H9 (cell line): Measurements from ENCODE around the gene ACOXL. TPM values are rescaled to one million over a fixed set of nuclear protein-coding genes. Genes with fewer than 3 reads are reported as not detected.

Experiments
- DNase-seq: peaks from one replicate; pipeline ENCODE4 v3.0.0-alpha.2; 2017
- H2AFZ ChIP-seq: one replicate; pipeline ENCODE4 v1.6.1; 2013; ENCODE audit warnings: mild to moderate bottlenecking, low read length, control low read depth, moderate library complexity
- H2AK5ac ChIP-seq: 2 replicates; pipeline ENCODE4 v1.6.1; 2013; ENCODE audit warnings: low read length, control low read depth, mixed read lengths; ENCODE audit not compliant: insufficient read length
- H2BK120ac ChIP-seq: one replicate; pipeline ENCODE4 v1.6.1; 2013; ENCODE audit warnings: low read depth, mild to moderate bottlenecking, low read length, control low read depth, inconsistent platforms; ENCODE audit not compliant: poor library complexity, severe bottlenecking
- H2BK12ac ChIP-seq: 2 replicates; pipeline ENCODE4 v1.6.1; 2013; ENCODE audit warnings: low read length, control low read depth, mixed read lengths, low read depth; ENCODE audit not compliant: insufficient read length
- H2BK15ac ChIP-seq: 2 replicates; pipeline ENCODE4 v1.6.1; 2013; ENCODE audit warnings: low read depth, low read length, control low read depth
- H2BK20ac ChIP-seq: one replicate; pipeline ENCODE4 v1.6.1; 2013; ENCODE audit warnings: low read depth, mild to moderate bottlenecking, low read length, control low read depth, inconsistent platforms; ENCODE audit not compliant: poor library complexity, severe bottlenecking
- H2BK5ac ChIP-seq: 2 replicates; pipeline ENCODE4 v1.6.1; 2013; ENCODE audit warnings: low read length, control low read depth, mixed read lengths; ENCODE audit not compliant: insufficient read length
- H3K14ac ChIP-seq: 2 replicates; pipeline ENCODE4 v1.6.1; 2013; ENCODE audit warnings: low read length, control low read depth; ENCODE audit not compliant: insufficient read depth
- H3K18ac ChIP-seq: 2 replicates; pipeline ENCODE4 v1.6.1; 2013; ENCODE audit warnings: low read depth, mild to moderate bottlenecking, mixed read lengths, low read length, control low read depth; ENCODE audit not compliant: insufficient read length
- H3K23ac ChIP-seq: 2 replicates; pipeline ENCODE4 v1.6.1; 2013; ENCODE audit warnings: low read length, control low read depth, mixed read lengths, low read depth; ENCODE audit not compliant: insufficient read length
- H3K23me2 ChIP-seq: 2 replicates; pipeline ENCODE4 v1.6.1; 2013; ENCODE audit warnings: low read depth, mild to moderate bottlenecking, mixed read lengths, low read length, control low read depth; ENCODE audit not compliant: insufficient read length, poor library complexity, severe bottlenecking
- H3K27ac ChIP-seq: 2 replicates; pipeline ENCODE4 v1.5.1; 2013; ENCODE audit warnings: low read length, control low read depth, mixed read lengths, low read depth; ENCODE audit not compliant: insufficient read length
- H3K27me3 ChIP-seq: 2 replicates; pipeline ENCODE4 v1.6.1; 2013; ENCODE audit warnings: low read length, control low read depth, inconsistent platforms; ENCODE audit not compliant: insufficient read depth
- H3K4ac ChIP-seq: 2 replicates; pipeline ENCODE4 v1.6.1; 2013; ENCODE audit warnings: low read depth, mild to moderate bottlenecking, control low read depth, inconsistent platforms, low read length, moderate library complexity
- H3K4me1 ChIP-seq: 2 replicates; pipeline ENCODE4 v1.6.1; 2013; ENCODE audit warnings: low read length, control low read depth, inconsistent platforms; ENCODE audit not compliant: insufficient read depth
- H3K4me2 ChIP-seq: 2 replicates; pipeline ENCODE4 v1.6.1; 2013; ENCODE audit warnings: low read length, control low read depth, mixed read lengths; ENCODE audit not compliant: insufficient read length, insufficient read depth
- H3K56ac ChIP-seq: 2 replicates; pipeline ENCODE4 v1.6.1; 2013; ENCODE audit warnings: low read depth, mild to moderate bottlenecking, mixed read lengths, low read length, control low read depth; ENCODE audit not compliant: insufficient read length
- H3K79me1 ChIP-seq: 2 replicates; pipeline ENCODE4 v1.6.1; 2013; ENCODE audit warnings: low read depth, mild to moderate bottlenecking, moderate library complexity, low read length, control low read depth, inconsistent platforms; ENCODE audit not compliant: insufficient read depth, poor library complexity, severe bottlenecking
- H3K79me2 ChIP-seq: 2 replicates; pipeline ENCODE4 v1.6.1; 2013; ENCODE audit warnings: low read length, control low read depth, inconsistent platforms; ENCODE audit not compliant: insufficient read depth
- H3K9ac ChIP-seq: 2 replicates; pipeline ENCODE4 v1.6.1; 2013; ENCODE audit warnings: low read length, control low read depth, mixed read lengths; ENCODE audit not compliant: insufficient read length; ENCODE audit errors: extremely low read depth
- H3K9me3 ChIP-seq: one replicate; pipeline ENCODE4 v1.6.1; 2013; ENCODE audit warnings: low read depth, low read length, inconsistent platforms; ENCODE audit not compliant: control insufficient read depth
- H3T11ph ChIP-seq: one replicate; pipeline ENCODE4 v1.6.1; 2013; ENCODE audit warnings: mild to moderate bottlenecking, low read length, control low read depth, inconsistent platforms
- H4K20me1 ChIP-seq: one replicate; pipeline ENCODE4 v1.6.1; 2013; ENCODE audit not compliant: control insufficient read depth, insufficient read length, insufficient read depth
- H4K5ac ChIP-seq: 2 replicates; pipeline ENCODE4 v1.6.1; 2013; ENCODE audit warnings: low read depth, mild to moderate bottlenecking, mixed read lengths, low read length, control low read depth; ENCODE audit not compliant: insufficient read length
- H4K8ac ChIP-seq: replicated peaks from 2 replicates; pipeline ENCODE4 v1.6.1; 2013; ENCODE audit warnings: low read length, control low read depth, mixed read lengths, low read depth; ENCODE audit not compliant: insufficient read length
- H4K91ac ChIP-seq: 2 replicates; pipeline ENCODE4 v1.6.1; 2013; ENCODE audit warnings: low read depth, mild to moderate bottlenecking, moderate library complexity, mixed read lengths, low read length, control low read depth; ENCODE audit not compliant: insufficient read length
- H3K27ac Mint-ChIP-seq, 3 experiments: 2 replicates in 2 of 3; 3 replicates in 1 of 3; pipeline ENCODE4 v1.8.0; 2020 to 2021; ENCODE audit warnings: mixed read lengths in 3 of 3, mild to moderate bottlenecking in 1 of 3, moderate library complexity in 1 of 3
- H3K27me3 Mint-ChIP-seq: 2 replicates; pipeline ENCODE4 v1.8.0; 2021; ENCODE audit warnings: low read depth, mild to moderate bottlenecking, moderate library complexity, mixed read lengths
- H3K36me3 Mint-ChIP-seq, 3 experiments: 2 replicates in 2 of 3; 3 replicates in 1 of 3; pipeline ENCODE4 v1.8.0; 2020 to 2021; ENCODE audit warnings: low read depth in 3 of 3, mixed read lengths in 3 of 3; ENCODE audit not compliant: insufficient read depth in 1 of 3
- H3K4me1 Mint-ChIP-seq, 2 experiments: 2 replicates each; pipeline ENCODE4 v1.8.0; 2020; ENCODE audit warnings: mixed read lengths in 2 of 2
- H3K4me3 Mint-ChIP-seq, 2 experiments: 2 replicates in 1 of 2; 3 replicates in 1 of 2; pipeline ENCODE4 v1.8.0; 2020 to 2021; ENCODE audit warnings: mild to moderate bottlenecking in 2 of 2, mixed read lengths in 2 of 2, moderate library complexity in 1 of 2
- H3K9me3 Mint-ChIP-seq, 2 experiments: 2 replicates in 1 of 2; 3 replicates in 1 of 2; pipeline ENCODE4 v1.8.0; 2020; ENCODE audit warnings: mild to moderate bottlenecking in 2 of 2, mixed read lengths in 2 of 2, moderate library complexity in 1 of 2
- WGBS: extraction: QIAGEN DNeasy Blood & Tissue Kit; methylation state at CpG from one replicate; pipeline ENCODE4 v1.1.7; 2013; ENCODE audit warnings: missing lambda C conversion rate, low lambda C conversion rate, mixed read lengths; ENCODE audit not compliant: insufficient read length; ENCODE audit errors: extremely low coverage; 5-methylcytosine and 5-hydroxymethylcytosine counted together
- total RNA-seq: library from RNA; stranded (reverse); gene quantifications from 2 replicates; pipeline ENCODE4 v1.2.1, GENCODE V29; 2021
- TF ChIP-seq, protein P1 (sequence below): fragments of 200-600 bp; sonication (generic); conservative IDR thresholded peaks from 3 replicates; pipeline ENCODE4 v1.8.0; 2021; ENCODE audit warnings: antibody characterized with exemption, mild to moderate bottlenecking

Gene ACOXL
- total RNA-seq, 1 experiment from 2014 or later: 37.6 TPM

GRCh38 chr2:110794951-110795350, 62.6 kb downstream of the ACOXL start:
- peaks cover 9 to 13% of the 10 kb centered on the region in 2 experiments for H3K4me1 Mint-ChIP-seq
- H3K9ac ChIP-seq: no peak overlapping the region

More at GRCh38 chr2:110794951-110795350, 62.6 kb downstream of the ACOXL start:
- peaks cover 10% of the 10 kb centered on the region for H3K9me3 ChIP-seq
- H3K27me3 ChIP-seq: no peaks in the 10 kb centered on the region
- H3K79me1 ChIP-seq: no peaks in the 10 kb centered on the region
- H4K8ac ChIP-seq: no peak overlapping the region
- WGBS: no CpG with 5 or more reads among the region's 8 CpGs
- TF ChIP-seq, protein P1, sequence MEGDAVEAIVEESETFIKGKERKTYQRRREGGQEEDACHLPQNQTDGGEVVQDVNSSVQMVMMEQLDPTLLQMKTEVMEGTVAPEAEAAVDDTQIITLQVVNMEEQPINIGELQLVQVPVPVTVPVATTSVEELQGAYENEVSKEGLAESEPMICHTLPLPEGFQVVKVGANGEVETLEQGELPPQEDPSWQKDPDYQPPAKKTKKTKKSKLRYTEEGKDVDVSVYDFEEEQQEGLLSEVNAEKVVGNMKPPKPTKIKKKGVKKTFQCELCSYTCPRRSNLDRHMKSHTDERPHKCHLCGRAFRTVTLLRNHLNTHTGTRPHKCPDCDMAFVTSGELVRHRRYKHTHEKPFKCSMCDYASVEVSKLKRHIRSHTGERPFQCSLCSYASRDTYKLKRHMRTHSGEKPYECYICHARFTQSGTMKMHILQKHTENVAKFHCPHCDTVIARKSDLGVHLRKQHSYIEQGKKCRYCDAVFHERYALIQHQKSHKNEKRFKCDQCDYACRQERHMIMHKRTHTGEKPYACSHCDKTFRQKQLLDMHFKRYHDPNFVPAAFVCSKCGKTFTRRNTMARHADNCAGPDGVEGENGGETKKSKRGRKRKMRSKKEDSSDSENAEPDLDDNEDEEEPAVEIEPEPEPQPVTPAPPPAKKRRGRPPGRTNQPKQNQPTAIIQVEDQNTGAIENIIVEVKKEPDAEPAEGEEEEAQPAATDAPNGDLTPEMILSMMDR: no peak
- peaks cover 0 to 2% of the 10 kb centered on the region in 2 experiments; a peak in 1 of 5 replicates for H3K9me3 Mint-ChIP-seq
- peaks cover 29 to 77% (median 65%) of the 10 kb centered on the region in 3 experiments for H3K36me3 Mint-ChIP-seq
- H3K4ac ChIP-seq: no peak overlapping the region
- H2AK5ac ChIP-seq: no peak overlapping the region
- H3K23me2 ChIP-seq: no peaks in the 10 kb centered on the region
- H2BK120ac ChIP-seq: no peak overlapping the region
- H3K4me1 ChIP-seq: no peaks in the 10 kb centered on the region
- H3K27ac ChIP-seq: no peak overlapping the region
- no peaks in the 10 kb centered on the region for H4K20me1 ChIP-seq
- H3K27ac Mint-ChIP-seq: peak overlapping the region in 2 of 3 experiments; percentile 12 to 20; a peak in 3 of 7 replicates
- H3K14ac ChIP-seq: no peak overlapping the region
- H2BK20ac ChIP-seq: no peak overlapping the region
- no peak overlapping the region for H2BK12ac ChIP-seq
- DNase-seq: no peak
- H4K91ac ChIP-seq: no peak overlapping the region
- H3K4me3 Mint-ChIP-seq: no peak overlapping the region
- no peaks in the 10 kb centered on the region for H3K27me3 Mint-ChIP-seq
- no peak overlapping the region for H2BK15ac ChIP-seq
- no peaks in the 10 kb centered on the region for H3K79me2 ChIP-seq
- H3K18ac ChIP-seq: no peak overlapping the region
- H3K4me2 ChIP-seq: no peak overlapping the region
- H4K5ac ChIP-seq: no peak overlapping the region
- no peak overlapping the region for H3K23ac ChIP-seq
- no peak overlapping the region for H2BK5ac ChIP-seq
- no peak overlapping the region for H2AFZ ChIP-seq
- H3K56ac ChIP-seq: no peak overlapping the region
- no peak overlapping the region for H3T11ph ChIP-seq
